SK-N-SH (cell line): ENCODE measurements around the gene TMEM231. TPM values are rescaled to one million over a fixed set of nuclear protein-coding genes. Genes with fewer than 3 reads are reported as not detected.

Experiments
- CTCF ChIA-PET: fragments of 300-600, 350-600 bp; formaldehyde crosslinking; extraction: SDS; loops from one replicate; lab custom pipeline; 2021; lab: Yijun Ruan, JAX
- POLR2A ChIA-PET: fragments of 350-600 bp; sonication (Branson Sonifier 250); formaldehyde crosslinking; extraction: SDS; loops from one replicate; lab custom pipeline; 2020; ENCODE audit warnings: antibody characterized with exemption, inconsistent platforms; lab: Yijun Ruan, JAX
- DNase-seq: peaks from one replicate; pipeline ENCODE4 v3.0.0; 2012
- H2AFZ ChIP-seq: fragments of 200-600 bp; sonication (generic); 2 replicates; pipeline ENCODE4 v1.8.1; 2016; ENCODE audit warnings: antibody characterized with exemption, mild to moderate bottlenecking, low read depth
- H3F3A ChIP-seq: fragments of 200-600 bp; sonication (generic); replicated peaks from 2 replicates; pipeline ENCODE3; 2016; ENCODE audit warnings: antibody characterized with exemption, mild to moderate bottlenecking; ENCODE audit not compliant: insufficient read depth
- H3K27ac ChIP-seq, 2 experiments: fragments of 200-500 bp in 1 of 2; fragments of 200-600 bp in 1 of 2; sonication (Bioruptor generic) in 1 of 2; sonication (generic), shearing (Covaris generic) in 1 of 2; 2 replicates each; pipeline versions ENCODE4 v1.5.1 to v1.6.1; 2014 to 2016; ENCODE audit warnings: low read depth in 2 of 2, inconsistent platforms in 1 of 2, low read length in 1 of 2, mild to moderate bottlenecking in 1 of 2, mixed read lengths in 1 of 2
- H3K27me3 ChIP-seq: fragments of 200-600 bp; sonication (generic), shearing (Covaris generic); 2 replicates; pipeline ENCODE4 v1.6.1; 2016; ENCODE audit warnings: mixed run types; ENCODE audit not compliant: insufficient read depth
- H3K36me3 ChIP-seq, 2 experiments: fragments of 200-500 bp in 1 of 2; fragments of 200-600 bp in 1 of 2; sonication (Bioruptor generic) in 1 of 2; sonication (generic) in 1 of 2; replicated peaks in 1 of 2; 2 replicates each; pipeline versions ENCODE3 to v1.5.1; 2014 to 2016; ENCODE audit warnings: low read length in 1 of 2, mild to moderate bottlenecking in 1 of 2; ENCODE audit not compliant: insufficient read depth in 2 of 2, control insufficient read depth in 1 of 2
- H3K4me1 ChIP-seq, 2 experiments: fragments of 200-500 bp in 1 of 2; fragments of 200-600 bp in 1 of 2; sonication (Bioruptor generic) in 1 of 2; sonication (generic), shearing (Covaris generic) in 1 of 2; 2 replicates each; pipeline versions ENCODE4 v1.5.1 to v1.6.1; 2014 to 2016; ENCODE audit warnings: low read depth in 1 of 2, low read length in 1 of 2, mixed run types in 1 of 2; ENCODE audit not compliant: insufficient read depth in 2 of 2, control insufficient read depth in 1 of 2
- H3K4me2 ChIP-seq: fragments of 200-600 bp; sonication (generic), shearing (Covaris generic); 2 replicates; pipeline ENCODE4 v1.6.1; 2017; ENCODE audit warnings: mixed run types
- H3K4me3 ChIP-seq, 2 experiments: fragments of 200-500 bp in 1 of 2; fragments of 200-600 bp in 1 of 2; sonication (Bioruptor generic) in 1 of 2; sonication (generic), shearing (Covaris generic) in 1 of 2; 2 replicates each; pipeline versions ENCODE4 v1.5.1 to v1.8.1; 2014 to 2016; ENCODE audit warnings: low read depth in 2 of 2, inconsistent platforms in 1 of 2, low read length in 1 of 2, mild to moderate bottlenecking in 1 of 2, mixed read lengths in 1 of 2, moderate library complexity in 1 of 2
- H3K79me2 ChIP-seq: fragments of 200-600 bp; sonication (generic); 2 replicates; pipeline ENCODE4 v1.8.1; 2017; ENCODE audit warnings: mild to moderate bottlenecking; ENCODE audit not compliant: insufficient read depth
- H3K9ac ChIP-seq: fragments of 200-600 bp; sonication (generic); 2 replicates; pipeline ENCODE4 v1.6.1; 2017; ENCODE audit warnings: mixed run types
- H3K9me2 ChIP-seq: fragments of 200-600 bp; sonication (generic); 2 replicates; pipeline ENCODE4 v1.6.1; 2017; ENCODE audit warnings: mixed run types
- H3K9me3 ChIP-seq: fragments of 200-600 bp; sonication (generic); 2 replicates; pipeline ENCODE4 v1.6.1; 2017; ENCODE audit warnings: mixed run types, mild to moderate bottlenecking, moderate library complexity
- H4K20me1 ChIP-seq: fragments of 200-600 bp; sonication (generic); 2 replicates; pipeline ENCODE4 v1.6.1; 2017; ENCODE audit warnings: mild to moderate bottlenecking, mixed run types; ENCODE audit not compliant: insufficient read depth
- CHD2 ChIP-seq: fragments of 150-350 bp; IDR thresholded peaks from 2 replicates; pipeline ENCODE4 v1.6.1; 2018; ENCODE audit warnings: low read length; ENCODE audit not compliant: partially characterized antibody
- EZH2phosphoT487 ChIP-seq: fragments of 200-600 bp; sonication (generic); IDR thresholded peaks from 2 replicates; pipeline ENCODE4 v1.6.1; 2017; ENCODE audit warnings: low read depth, mixed run types, mild to moderate bottlenecking, antibody characterized with exemption, moderate library complexity, borderline replicate concordance
- FOSL2 ChIP-seq: IDR thresholded peaks from 2 replicates; pipeline ENCODE4 v1.4.0; 2012; ENCODE audit warnings: low read depth, mild to moderate bottlenecking, moderate library complexity, borderline replicate concordance
- FOXJ3 ChIP-seq: sonication (generic); formaldehyde crosslinking; IDR thresholded peaks from 2 replicates; pipeline ENCODE4 v1.5.1; 2020; ENCODE audit warnings: mild to moderate bottlenecking, missing genetic modification reagents
- FOXM1 ChIP-seq: IDR thresholded peaks from 2 replicates; pipeline ENCODE4 v1.4.0; 2012; ENCODE audit warnings: low read depth, mild to moderate bottlenecking
- MEF2A ChIP-seq: IDR thresholded peaks from 2 replicates; pipeline ENCODE4 v1.4.0; 2012; ENCODE audit warnings: low read depth, borderline replicate concordance
- MXI1 ChIP-seq: IDR thresholded peaks from 2 replicates; pipeline ENCODE4 v1.6.1; 2012; ENCODE audit warnings: mild to moderate bottlenecking, low read depth, low read length, improper control_type of control experiment
- NFIC ChIP-seq: IDR thresholded peaks from 2 replicates; pipeline ENCODE4 v1.4.0; 2012; ENCODE audit warnings: borderline replicate concordance
- POLR2AphosphoS5 ChIP-seq: IDR thresholded peaks from 2 replicates; pipeline ENCODE4 v1.6.1; 2012; ENCODE audit warnings: low read depth, low read length
- RCOR1 ChIP-seq: fragments of 150-350 bp; IDR thresholded peaks from 2 replicates; pipeline ENCODE4 v1.6.1; 2017; ENCODE audit warnings: antibody characterized with exemption, low read length
- SMC3 ChIP-seq: IDR thresholded peaks from 2 replicates; pipeline ENCODE4 v1.6.1; 2012; ENCODE audit warnings: low read depth, low read length, improper control_type of control experiment
- TCF12 ChIP-seq: IDR thresholded peaks from 2 replicates; pipeline ENCODE4 v1.4.0; 2012
- YY1 ChIP-seq: IDR thresholded peaks from 2 replicates; pipeline ENCODE4 v1.4.0; 2012; ENCODE audit warnings: low read depth, mild to moderate bottlenecking
- WGBS: methylation state at CpG from one replicate; pipeline ENCODE4 v1.1.6; 2017; ENCODE audit warnings: low lambda C conversion rate; 5-methylcytosine and 5-hydroxymethylcytosine counted together
- polyA plus RNA-seq, 3 experiments: library from polyadenylated mRNA; depleted of rRNA; stranded (reverse); fragments of >200 nt; gene quantifications; 2 replicates each; pipeline ENCODE4 v1.2.3, GENCODE V29; 2012
- TF ChIP-seq, protein P1 (sequence below): fragments of 150-350 bp; IDR thresholded peaks from 2 replicates; pipeline ENCODE4 v1.6.1; 2016; ENCODE audit warnings: mild to moderate bottlenecking, low read depth, low read length
- TF ChIP-seq, protein P2 (sequence below): IDR thresholded peaks from 2 replicates; pipeline ENCODE4 v1.6.1; 2012; ENCODE audit warnings: mild to moderate bottlenecking, low read depth, low read length, moderate library complexity
- TF ChIP-seq, protein P3 (sequence below): IDR thresholded peaks from 2 replicates; pipeline ENCODE4 v1.4.0; 2012; ENCODE audit warnings: low read depth, borderline replicate concordance
- TF ChIP-seq, protein P4 (sequence below): IDR thresholded peaks from 2 replicates; pipeline ENCODE4 v1.4.0; 2012; ENCODE audit warnings: low read depth
- TF ChIP-seq, protein P5 (sequence below): fragments of 150-350 bp; IDR thresholded peaks from 2 replicates; pipeline ENCODE4 v1.6.1; 2017; ENCODE audit warnings: antibody characterized with exemption, low read length, low read depth, borderline replicate concordance

The TMEM231 gene
- polyA plus RNA-seq, 1 of the 3 experiments (the other 2 are of a cell fraction): 18.1 TPM

DNA sequence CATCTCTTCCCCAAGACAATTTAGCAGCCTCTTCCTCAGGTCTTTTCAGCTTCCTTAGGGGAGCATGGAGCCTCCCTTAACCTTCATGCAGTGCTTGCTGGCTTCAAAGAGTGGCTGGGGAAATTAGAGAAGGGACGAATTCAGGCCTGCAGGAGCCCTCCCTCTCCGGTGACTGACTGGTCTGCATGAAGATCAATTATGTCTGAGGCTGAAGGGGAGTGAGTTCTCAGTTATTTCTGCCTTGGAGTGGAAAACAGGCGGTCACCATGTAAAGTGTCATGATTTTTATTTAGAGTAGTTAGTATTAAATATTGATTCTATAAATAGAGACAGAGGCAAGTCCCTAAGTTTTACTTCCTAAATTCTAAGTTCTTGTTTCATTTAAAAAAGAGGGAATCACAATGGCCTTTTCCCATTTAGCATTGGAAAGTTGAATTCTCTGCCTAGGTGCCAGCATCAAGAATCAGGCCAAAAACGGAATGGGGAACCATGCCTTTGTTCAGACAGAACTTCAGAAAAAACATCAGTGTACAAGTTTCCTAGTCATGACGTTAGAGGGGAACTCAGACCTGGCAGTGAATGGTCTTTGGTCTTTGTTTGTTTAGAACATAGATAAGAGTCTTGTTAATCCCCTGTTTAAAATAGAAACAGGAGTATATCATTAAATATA, 14.5 kb upstream of the TMEM231 start:
- Histone ChIP-seq H2AFZ (no peak overlapping the region), H3K4me3 (no peak overlapping the region), H3K9ac (no peak overlapping the region), H3K4me1 (peaks cover 0 to 14% of the 10 kb centered on the region in 2 experiments; a peak in 3 of 4 replicates), H3K27me3 (no peaks in the 10 kb centered on the region), H4K20me1 (peaks cover 13% of the 10 kb centered on the region), H3K9me3 (no peaks in the 10 kb centered on the region), H3K27ac (no peak overlapping the region), H3K36me3 (peaks cover 34 to 65% of the 10 kb centered on the region in 2 experiments), H3F3A (no peaks in the 10 kb centered on the region), H3K4me2 (no peak overlapping the region), H3K79me2 (peaks cover 48% of the 10 kb centered on the region), H3K9me2 (no peaks in the 10 kb centered on the region)
- DNase-seq: no peak
- ChIA-PET CTCF (interaction anchor here (0.7 to 1.2 kb wide), 2 partner anchors 11 to 371 kb away, joined by 3 to 4 read pairs; no protein-coding TSS in a partner anchor), POLR2A (interaction anchor here (0.6 kb wide), 1 partner anchor 53 kb away, joined by 3 read pairs; no protein-coding TSS in a partner anchor)
- TF ChIP-seq, protein P1, sequence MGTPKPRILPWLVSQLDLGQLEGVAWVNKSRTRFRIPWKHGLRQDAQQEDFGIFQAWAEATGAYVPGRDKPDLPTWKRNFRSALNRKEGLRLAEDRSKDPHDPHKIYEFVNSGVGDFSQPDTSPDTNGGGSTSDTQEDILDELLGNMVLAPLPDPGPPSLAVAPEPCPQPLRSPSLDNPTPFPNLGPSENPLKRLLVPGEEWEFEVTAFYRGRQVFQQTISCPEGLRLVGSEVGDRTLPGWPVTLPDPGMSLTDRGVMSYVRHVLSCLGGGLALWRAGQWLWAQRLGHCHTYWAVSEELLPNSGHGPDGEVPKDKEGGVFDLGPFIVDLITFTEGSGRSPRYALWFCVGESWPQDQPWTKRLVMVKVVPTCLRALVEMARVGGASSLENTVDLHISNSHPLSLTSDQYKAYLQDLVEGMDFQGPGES: no peak
- TF ChIP-seq, protein P2, sequence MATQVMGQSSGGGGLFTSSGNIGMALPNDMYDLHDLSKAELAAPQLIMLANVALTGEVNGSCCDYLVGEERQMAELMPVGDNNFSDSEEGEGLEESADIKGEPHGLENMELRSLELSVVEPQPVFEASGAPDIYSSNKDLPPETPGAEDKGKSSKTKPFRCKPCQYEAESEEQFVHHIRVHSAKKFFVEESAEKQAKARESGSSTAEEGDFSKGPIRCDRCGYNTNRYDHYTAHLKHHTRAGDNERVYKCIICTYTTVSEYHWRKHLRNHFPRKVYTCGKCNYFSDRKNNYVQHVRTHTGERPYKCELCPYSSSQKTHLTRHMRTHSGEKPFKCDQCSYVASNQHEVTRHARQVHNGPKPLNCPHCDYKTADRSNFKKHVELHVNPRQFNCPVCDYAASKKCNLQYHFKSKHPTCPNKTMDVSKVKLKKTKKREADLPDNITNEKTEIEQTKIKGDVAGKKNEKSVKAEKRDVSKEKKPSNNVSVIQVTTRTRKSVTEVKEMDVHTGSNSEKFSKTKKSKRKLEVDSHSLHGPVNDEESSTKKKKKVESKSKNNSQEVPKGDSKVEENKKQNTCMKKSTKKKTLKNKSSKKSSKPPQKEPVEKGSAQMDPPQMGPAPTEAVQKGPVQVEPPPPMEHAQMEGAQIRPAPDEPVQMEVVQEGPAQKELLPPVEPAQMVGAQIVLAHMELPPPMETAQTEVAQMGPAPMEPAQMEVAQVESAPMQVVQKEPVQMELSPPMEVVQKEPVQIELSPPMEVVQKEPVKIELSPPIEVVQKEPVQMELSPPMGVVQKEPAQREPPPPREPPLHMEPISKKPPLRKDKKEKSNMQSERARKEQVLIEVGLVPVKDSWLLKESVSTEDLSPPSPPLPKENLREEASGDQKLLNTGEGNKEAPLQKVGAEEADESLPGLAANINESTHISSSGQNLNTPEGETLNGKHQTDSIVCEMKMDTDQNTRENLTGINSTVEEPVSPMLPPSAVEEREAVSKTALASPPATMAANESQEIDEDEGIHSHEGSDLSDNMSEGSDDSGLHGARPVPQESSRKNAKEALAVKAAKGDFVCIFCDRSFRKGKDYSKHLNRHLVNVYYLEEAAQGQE: no peak
- no peak for TF ChIP-seq CHD2
- no peak for TF ChIP-seq YY1
- no peak for TF ChIP-seq EZH2phosphoT487
- TF ChIP-seq, protein P3, sequence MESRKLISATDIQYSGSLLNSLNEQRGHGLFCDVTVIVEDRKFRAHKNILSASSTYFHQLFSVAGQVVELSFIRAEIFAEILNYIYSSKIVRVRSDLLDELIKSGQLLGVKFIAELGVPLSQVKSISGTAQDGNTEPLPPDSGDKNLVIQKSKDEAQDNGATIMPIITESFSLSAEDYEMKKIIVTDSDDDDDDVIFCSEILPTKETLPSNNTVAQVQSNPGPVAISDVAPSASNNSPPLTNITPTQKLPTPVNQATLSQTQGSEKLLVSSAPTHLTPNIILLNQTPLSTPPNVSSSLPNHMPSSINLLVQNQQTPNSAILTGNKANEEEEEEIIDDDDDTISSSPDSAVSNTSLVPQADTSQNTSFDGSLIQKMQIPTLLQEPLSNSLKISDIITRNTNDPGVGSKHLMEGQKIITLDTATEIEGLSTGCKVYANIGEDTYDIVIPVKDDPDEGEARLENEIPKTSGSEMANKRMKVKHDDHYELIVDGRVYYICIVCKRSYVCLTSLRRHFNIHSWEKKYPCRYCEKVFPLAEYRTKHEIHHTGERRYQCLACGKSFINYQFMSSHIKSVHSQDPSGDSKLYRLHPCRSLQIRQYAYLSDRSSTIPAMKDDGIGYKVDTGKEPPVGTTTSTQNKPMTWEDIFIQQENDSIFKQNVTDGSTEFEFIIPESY: no peak
- TF ChIP-seq SMC3: no peak
- TF ChIP-seq, protein P4, sequence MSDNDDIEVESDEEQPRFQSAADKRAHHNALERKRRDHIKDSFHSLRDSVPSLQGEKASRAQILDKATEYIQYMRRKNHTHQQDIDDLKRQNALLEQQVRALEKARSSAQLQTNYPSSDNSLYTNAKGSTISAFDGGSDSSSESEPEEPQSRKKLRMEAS: no peak
- no peak for TF ChIP-seq MEF2A
- no peak for TF ChIP-seq POLR2AphosphoS5
- TF ChIP-seq TCF12: no peak
- TF ChIP-seq RCOR1: no peak
- TF ChIP-seq, protein P5, sequence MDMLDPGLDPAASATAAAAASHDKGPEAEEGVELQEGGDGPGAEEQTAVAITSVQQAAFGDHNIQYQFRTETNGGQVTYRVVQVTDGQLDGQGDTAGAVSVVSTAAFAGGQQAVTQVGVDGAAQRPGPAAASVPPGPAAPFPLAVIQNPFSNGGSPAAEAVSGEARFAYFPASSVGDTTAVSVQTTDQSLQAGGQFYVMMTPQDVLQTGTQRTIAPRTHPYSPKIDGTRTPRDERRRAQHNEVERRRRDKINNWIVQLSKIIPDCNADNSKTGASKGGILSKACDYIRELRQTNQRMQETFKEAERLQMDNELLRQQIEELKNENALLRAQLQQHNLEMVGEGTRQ: no peak
- no peak for TF ChIP-seq NFIC
- TF ChIP-seq FOXJ3 (CRISPR knock-in tag): no peak
- TF ChIP-seq FOXM1: no peak
- TF ChIP-seq MXI1: no peak
- no peak for TF ChIP-seq FOSL2
- 85% methylated on average over 5 of the region's 5 CpGs for WGBS
